Fibroblast of lung (primary cell): ENCODE data around the gene KIAA0319L. TPM values are rescaled to one million over a fixed set of nuclear protein-coding genes. Genes with fewer than 3 reads are reported as not detected.

ENCODE experiments used
- DNase-seq, 2 donors: peaks; one replicate each; pipeline versions ENCODE4 v3.0.0 to v3.0.0-alpha.2; 2010; ENCODE audit warnings: low read depth in 2 of 2
- H2AFZ ChIP-seq: 2 replicates; pipeline ENCODE4 v1.5.1; 2012; ENCODE audit warnings: low read length, control low read depth, inconsistent platforms
- H3K27ac ChIP-seq: 2 replicates; pipeline ENCODE4 v1.5.1; 2011; ENCODE audit warnings: low read length, control low read depth; ENCODE audit not compliant: insufficient read depth
- H3K27me3 ChIP-seq: 2 replicates; pipeline ENCODE4 v1.5.1; 2011; ENCODE audit warnings: mild to moderate bottlenecking, low read length; ENCODE audit not compliant: control insufficient read depth, insufficient read depth
- H3K36me3 ChIP-seq: 2 replicates; pipeline ENCODE4 v1.5.1; 2011; ENCODE audit warnings: low read length; ENCODE audit not compliant: control insufficient read depth, insufficient read depth
- H3K4me1 ChIP-seq: 2 replicates; pipeline ENCODE4 v1.5.1; 2011; ENCODE audit warnings: low read length; ENCODE audit not compliant: control insufficient read depth, insufficient read depth; ENCODE audit errors: extremely low read depth
- H3K4me2 ChIP-seq: 2 replicates; pipeline ENCODE4 v1.5.1; 2011; ENCODE audit warnings: low read length, control low read depth; ENCODE audit not compliant: insufficient read depth; ENCODE audit errors: extremely low read depth
- H3K4me3 ChIP-seq, 4 experiments: fragments of 200-600 bp in 1 of 4; sonication (generic) in 1 of 4; replicated peaks in 1 of 4; 2 replicates each; pipeline ENCODE4 v1.5.1; 2011 to 2016; ENCODE audit warnings: low read length in 4 of 4, low read depth in 3 of 4, mild to moderate bottlenecking in 3 of 4, control low read depth in 2 of 4, inconsistent platforms in 1 of 4, mixed read lengths in 1 of 4; ENCODE audit not compliant: insufficient read depth in 1 of 4; ENCODE audit errors: control extremely low read depth in 1 of 4
- H3K79me2 ChIP-seq: 2 replicates; pipeline ENCODE4 v1.5.1; 2012; ENCODE audit warnings: mild to moderate bottlenecking, low read length, inconsistent platforms; ENCODE audit not compliant: control insufficient read depth, insufficient read depth
- H3K9ac ChIP-seq: 2 replicates; pipeline ENCODE4 v1.5.1; 2011; ENCODE audit warnings: mild to moderate bottlenecking, low read length, control low read depth; ENCODE audit not compliant: insufficient read depth
- H3K9me3 ChIP-seq: 2 replicates; pipeline ENCODE4 v1.5.1; 2012; ENCODE audit warnings: low read depth, low read length; ENCODE audit not compliant: control insufficient read depth, insufficient read depth
- H4K20me1 ChIP-seq: 2 replicates; pipeline ENCODE4 v1.5.1; 2011; ENCODE audit warnings: low read length; ENCODE audit not compliant: control insufficient read depth, insufficient read depth; ENCODE audit errors: extremely low read depth
- CTCF ChIP-seq, 2 donors: IDR thresholded peaks in 1 of 2; conservative IDR thresholded peaks in 1 of 2; 1 replicate in 1 of 2; 2 replicates in 1 of 2; pipeline ENCODE4 v1.5.1; 2011 to 2012; ENCODE audit warnings: low read length in 2 of 2, control low read depth in 1 of 2, inconsistent platforms in 1 of 2, low read depth in 1 of 2, mild to moderate bottlenecking in 1 of 2
- EZH2 ChIP-seq: IDR thresholded peaks from 2 replicates; pipeline ENCODE4 v1.5.1; 2012; ENCODE audit warnings: low read length, control low read depth, mild to moderate bottlenecking; ENCODE audit errors: missing control alignments
- polyA plus RNA-seq, 2 donors: library from polyadenylated mRNA; depleted of rRNA in 1 of 2; stranded (reverse) in 1 of 2; unstranded in 1 of 2; fragments of >200 nt; gene quantifications; 2 replicates each; pipeline ENCODE4 v1.2.1, GENCODE V29; 2011 to 2012; ENCODE audit warnings: missing spikeins in 1 of 2
- total RNA-seq: library from RNA; depleted of rRNA; stranded (reverse); fragments of >200 nt; gene quantifications from 2 replicates; pipeline ENCODE4 v1.2.1, GENCODE V29; 2014

Gene KIAA0319L
- total and polyA plus RNA-seq, 2 donors (not counting 1 experiment from before 2014, with no cell fraction given): 65.4 to 66.1 TPM

GRCh38 chr1:35386290-35386689, 170.9 kb downstream of the KIAA0319L start:
- Histone ChIP-seq H3K4me3 (no peak overlapping the region), H3K9me3 (no peaks in the 10 kb centered on the region), H3K79me2 (no peaks in the 10 kb centered on the region), H3K27ac (no peak overlapping the region), H3K9ac (no peak overlapping the region), H3K4me2 (no peak overlapping the region), H2AFZ (no peak overlapping the region), H3K4me1 (no peaks in the 10 kb centered on the region), H4K20me1 (no peaks in the 10 kb centered on the region), H3K27me3 (no peaks in the 10 kb centered on the region), H3K36me3 (peaks cover 2% of the 10 kb centered on the region)
- TF ChIP-seq CTCF (conservative IDR thresholded peaks at IDR 0.05 in 1 of 2, IDR thresholded peaks at IDR 0.05 in 1 of 2; ENCODE audit: low read depth in 1 of 2, low read length in 2 of 2) (no peak), EZH2 (no peak)
- no peak for DNase-seq

Other genes starting within 250 kb of the KIAA0319L start
- gene NCDN, start 396 bp upstream of the KIAA0319L start, total RNA-seq: 20.0 and 33.2 TPM in 2 replicates
- gene NCDN, start 396 bp upstream of the KIAA0319L start, polyA plus RNA-seq: 18.1 and 27.6 TPM in 2 replicates
- 0.26 and 0.83 TPM in 2 replicates for gene TFAP2E, start 15.9 kb upstream of the KIAA0319L start, total RNA-seq
- gene TFAP2E, start 15.9 kb upstream of the KIAA0319L start, polyA plus RNA-seq: 0.16 and 0.17 TPM in 2 replicates
- gene PSMB2, start 84.1 kb upstream of the KIAA0319L start, total RNA-seq: 13.9 and 18.3 TPM in 2 replicates
- gene PSMB2, start 84.1 kb upstream of the KIAA0319L start, polyA plus RNA-seq: 66.8 and 84.0 TPM in 2 replicates
- 16.7 and 19.8 TPM in 2 replicates for gene C1orf216, start 161.5 kb upstream of the KIAA0319L start, total RNA-seq
- 18.3 and 24.9 TPM in 2 replicates for gene C1orf216, start 161.5 kb upstream of the KIAA0319L start, polyA plus RNA-seq
- 2.3 and 4.3 TPM in 2 replicates for gene CLSPN, start 212.6 kb upstream of the KIAA0319L start, total RNA-seq
- 10.1 and 24.1 TPM in 2 replicates for gene CLSPN, start 212.6 kb upstream of the KIAA0319L start, polyA plus RNA-seq